GM23248 (cell line): ENCODE data around the gene PLXDC1.

Source experiments
- EZH2 ChIP-seq: fragments of 200-600 bp; sonication (generic); IDR thresholded peaks from 2 replicates; pipeline ENCODE4 v1.6.1; 2018; ENCODE audit warnings: antibody characterized with exemption, mild to moderate bottlenecking; ENCODE audit not compliant: insufficient read depth, poor library complexity, severe bottlenecking
- EZH2phosphoT487 ChIP-seq: fragments of 200-600 bp; sonication (generic); IDR thresholded peaks from 2 replicates; pipeline ENCODE4 v1.6.1; 2018; ENCODE audit warnings: antibody characterized with exemption, moderate library complexity, mild to moderate bottlenecking, low read depth; ENCODE audit not compliant: insufficient read depth

DNA sequence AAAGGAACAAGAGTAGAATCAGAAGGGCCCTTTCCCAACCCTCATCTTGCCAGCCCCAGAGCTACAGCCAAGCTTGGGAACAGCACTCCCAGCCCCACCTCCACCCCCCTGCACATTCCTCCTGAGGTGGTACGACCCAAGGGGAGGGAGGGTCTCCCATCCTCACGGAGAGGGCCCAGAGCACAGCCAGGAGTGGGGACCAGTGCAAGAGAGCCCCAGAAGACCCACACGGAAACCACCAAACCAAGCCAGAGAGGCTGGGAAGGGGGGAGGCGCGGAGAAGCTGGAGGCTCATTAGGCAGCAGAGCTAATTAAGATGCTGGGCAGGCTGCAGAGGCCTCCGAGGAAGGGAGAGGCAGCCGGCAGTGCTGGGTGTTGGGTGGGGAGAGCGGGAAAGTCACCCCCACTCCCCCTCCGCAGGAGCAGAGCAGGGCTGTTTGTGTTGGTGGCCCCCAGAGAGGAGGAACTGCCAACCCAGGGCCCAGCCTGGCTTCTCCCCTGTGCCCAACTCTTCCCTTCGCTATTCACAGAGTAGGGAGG lies 43.6 kb upstream of the PLXDC1 start:
- TF ChIP-seq EZH2, result no peak
- no peak for TF ChIP-seq EZH2phosphoT487
